Caco-2 (cell line): ENCODE results near the gene OR5AR1. TPM values are rescaled to one million over a fixed set of nuclear protein-coding genes. Genes with fewer than 3 reads are reported as not detected.

Experiments used
- BruUV-seq: library from RNA; stranded (reverse); fragments of 400-500 nt; replicated peaks from 2 replicates; lab custom pipeline; 2021; lab: Mats Ljungman, UMichigan
- CTCF ChIA-PET: fragments of 300-600 bp; sonication (Branson Sonifier 250); formaldehyde crosslinking; loops from one replicate; lab custom pipeline; 2022; ENCODE audit warnings: antibody characterized with exemption; lab: Charles Lee
- POLR2A ChIA-PET: fragments of 300-600 bp; sonication (Branson Sonifier 250); formaldehyde crosslinking; loops from one replicate; lab custom pipeline; 2022; ENCODE audit warnings: antibody characterized with exemption; lab: Charles Lee
- DNase-seq, 2 experiments: peaks; one replicate each; pipeline versions ENCODE4 v3.0.0 to v3.0.0-alpha.2; 2020 to 2022
- H3K27me3 ChIP-seq: replicated peaks from 2 replicates; pipeline ENCODE4 v1.6.0; 2011; ENCODE audit warnings: low read length; ENCODE audit not compliant: control insufficient read depth, insufficient read depth
- H3K36me3 ChIP-seq: 2 replicates; pipeline ENCODE4 v1.5.1; 2011; ENCODE audit warnings: low read length; ENCODE audit not compliant: control insufficient read depth, insufficient read depth
- H3K4me1 ChIP-seq: fragments of 250-450 bp; sonication (Bioruptor Pico); 2 replicates; pipeline ENCODE4 v1.5.1; 2020; ENCODE audit warnings: mild to moderate bottlenecking
- H3K4me3 ChIP-seq: 2 replicates; pipeline ENCODE4 v1.5.1; 2011; ENCODE audit warnings: low read depth, mild to moderate bottlenecking, control low read depth, low read length
- H3K9me3 ChIP-seq: fragments of 250-450 bp; sonication (Bioruptor Pico); 2 replicates; pipeline ENCODE4 v1.5.1; 2020; ENCODE audit warnings: mild to moderate bottlenecking, moderate library complexity
- H3K27ac Mint-ChIP-seq: one replicate; pipeline ENCODE4 v1.8.0; 2022; ENCODE audit warnings: mixed read lengths; ENCODE audit not compliant: unreplicated experiment
- H3K27me3 Mint-ChIP-seq: one replicate; pipeline ENCODE4 v1.8.0; 2022; ENCODE audit warnings: mixed read lengths; ENCODE audit not compliant: insufficient read depth, unreplicated experiment
- H3K36me3 Mint-ChIP-seq: one replicate; pipeline ENCODE4 v1.8.0; 2022; ENCODE audit warnings: mild to moderate bottlenecking, mixed read lengths; ENCODE audit not compliant: insufficient read depth, unreplicated experiment
- H3K4me1 Mint-ChIP-seq: one replicate; pipeline ENCODE4 v1.8.0; 2022; ENCODE audit warnings: low read depth, mixed read lengths; ENCODE audit not compliant: unreplicated experiment
- H3K4me3 Mint-ChIP-seq: one replicate; pipeline ENCODE4 v1.8.0; 2022; ENCODE audit warnings: mild to moderate bottlenecking, moderate library complexity, mixed read lengths; ENCODE audit not compliant: unreplicated experiment
- H3K9me3 Mint-ChIP-seq: one replicate; pipeline ENCODE4 v1.8.0; 2022; ENCODE audit warnings: mixed read lengths; ENCODE audit not compliant: unreplicated experiment
- intact Hi-C: fragments of 100-400 bp; cut with micrococcal nuclease; formaldehyde crosslinking; loops from one replicate; pipeline ENCODE4 v1.10.0; 2022; ENCODE audit not compliant: unreplicated experiment
- total RNA-seq: library from RNA; stranded (reverse); gene quantifications from 2 replicates; pipeline ENCODE4 v1.2.3, GENCODE V29; 2022
- TF ChIP-seq, protein P1 (sequence below), 2 experiments: fragments of 200-600 bp in 1 of 2; IDR thresholded peaks; 1 replicate in 1 of 2; 2 replicates in 1 of 2; pipeline versions ENCODE4 v1.5.1 to v1.8.0; 2011 to 2022; ENCODE audit warnings: antibody characterized with exemption in 1 of 2, control low read depth in 1 of 2, inconsistent platforms in 1 of 2, low read depth in 1 of 2, low read length in 1 of 2, mild to moderate bottlenecking in 1 of 2, moderate library complexity in 1 of 2; ENCODE audit not compliant: insufficient read depth in 1 of 2, severe bottlenecking in 1 of 2, unreplicated experiment in 1 of 2

OR5AR1 gene
- total RNA-seq, 1 experiment from 2014 or later, result not detected

DNA sequence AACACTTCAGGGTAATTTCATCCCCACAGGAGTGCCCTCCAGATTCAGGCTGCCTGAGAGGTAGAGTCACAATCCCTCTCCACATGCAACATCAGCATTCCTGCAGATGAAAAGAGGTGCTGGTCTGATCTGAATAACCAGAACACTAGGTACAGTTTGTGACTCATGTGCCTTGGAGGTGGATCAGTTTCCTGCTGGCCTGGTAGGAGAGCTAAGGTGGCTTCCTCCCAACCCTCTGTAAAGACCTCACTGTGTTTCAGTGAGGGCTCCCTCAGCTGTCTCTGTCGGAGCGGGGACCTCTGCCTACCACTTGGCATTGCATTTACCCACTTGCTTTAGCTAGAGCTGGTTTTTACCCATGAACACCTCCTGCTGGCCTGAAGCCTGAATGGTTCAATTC, 43.0 kb downstream of the OR5AR1 start:
- Mint-ChIP-seq H3K27ac (no peak overlapping the region), H3K36me3 (no peaks in the 10 kb centered on the region), H3K4me3 (no peak overlapping the region), H3K27me3 (no peaks in the 10 kb centered on the region), H3K9me3 (no peaks in the 10 kb centered on the region), H3K4me1 (no peaks in the 10 kb centered on the region)
- no peak for DNase-seq
- Histone ChIP-seq H3K36me3 (no peaks in the 10 kb centered on the region), H3K4me3 (no peak overlapping the region), H3K4me1 (no peaks in the 10 kb centered on the region), H3K27me3 (no peaks in the 10 kb centered on the region), H3K9me3 (no peaks in the 10 kb centered on the region)
- ChIA-PET POLR2A (no interaction called here), CTCF (no interaction called here)
- intact Hi-C loops, result loop anchor here (10.0 kb wide), 1 partner anchor 182 kb away; no protein-coding TSS in a partner anchor
- BruUV-seq, result no TSS peak
- TF ChIP-seq, protein P1, sequence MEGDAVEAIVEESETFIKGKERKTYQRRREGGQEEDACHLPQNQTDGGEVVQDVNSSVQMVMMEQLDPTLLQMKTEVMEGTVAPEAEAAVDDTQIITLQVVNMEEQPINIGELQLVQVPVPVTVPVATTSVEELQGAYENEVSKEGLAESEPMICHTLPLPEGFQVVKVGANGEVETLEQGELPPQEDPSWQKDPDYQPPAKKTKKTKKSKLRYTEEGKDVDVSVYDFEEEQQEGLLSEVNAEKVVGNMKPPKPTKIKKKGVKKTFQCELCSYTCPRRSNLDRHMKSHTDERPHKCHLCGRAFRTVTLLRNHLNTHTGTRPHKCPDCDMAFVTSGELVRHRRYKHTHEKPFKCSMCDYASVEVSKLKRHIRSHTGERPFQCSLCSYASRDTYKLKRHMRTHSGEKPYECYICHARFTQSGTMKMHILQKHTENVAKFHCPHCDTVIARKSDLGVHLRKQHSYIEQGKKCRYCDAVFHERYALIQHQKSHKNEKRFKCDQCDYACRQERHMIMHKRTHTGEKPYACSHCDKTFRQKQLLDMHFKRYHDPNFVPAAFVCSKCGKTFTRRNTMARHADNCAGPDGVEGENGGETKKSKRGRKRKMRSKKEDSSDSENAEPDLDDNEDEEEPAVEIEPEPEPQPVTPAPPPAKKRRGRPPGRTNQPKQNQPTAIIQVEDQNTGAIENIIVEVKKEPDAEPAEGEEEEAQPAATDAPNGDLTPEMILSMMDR (IDR thresholded peaks at IDR 0.05; ENCODE audit: insufficient read depth in 1 of 2, low read depth in 1 of 2, low read length in 1 of 2, severe bottlenecking in 1 of 2, unreplicated experiment in 1 of 2), result no peak

GRCh38 chr11:56714206-56714605, 50.7 kb downstream of the OR5AR1 start:
- no peaks in the 10 kb centered on the region for H3K4me1 Mint-ChIP-seq
- BruUV-seq, result no TSS peak

More at GRCh38 chr11:56714206-56714605, 50.7 kb downstream of the OR5AR1 start:
- Mint-ChIP-seq H3K9me3 (no peaks in the 10 kb centered on the region), H3K4me3 (no peak overlapping the region), H3K27ac (no peak overlapping the region), H3K27me3 (no peaks in the 10 kb centered on the region), H3K36me3 (no peaks in the 10 kb centered on the region)
- H3K36me3 ChIP-seq, result no peaks in the 10 kb centered on the region
- ChIA-PET CTCF (no interaction called here), POLR2A (no interaction called here)
- H3K4me3 ChIP-seq, result no peak overlapping the region
- no peaks in the 10 kb centered on the region; the same call in 1 of the 2 replicates for H3K27me3 ChIP-seq
- intact Hi-C loops, result no loop called here
- TF ChIP-seq, protein P1 (IDR thresholded peaks at IDR 0.05; ENCODE audit: insufficient read depth in 1 of 2, low read depth in 1 of 2, low read length in 1 of 2, severe bottlenecking in 1 of 2, unreplicated experiment in 1 of 2), result no peak
- DNase-seq, result no peak
- no peaks in the 10 kb centered on the region for H3K9me3 ChIP-seq
- H3K4me1 ChIP-seq, result no peaks in the 10 kb centered on the region

Other genes starting within 250 kb of the OR5AR1 start
- gene OR5M3, start 190.3 kb upstream of the OR5AR1 start, total RNA-seq, result not detected in 2 replicates
- gene OR5M8, start 172.3 kb upstream of the OR5AR1 start, total RNA-seq, result not detected in 2 replicates
- gene OR5M11, start 120.4 kb upstream of the OR5AR1 start, total RNA-seq, result not detected in 2 replicates
- gene OR5M10, start 86.0 kb upstream of the OR5AR1 start, total RNA-seq, result not detected in 2 replicates
- gene OR5M1, start 48.8 kb upstream of the OR5AR1 start, total RNA-seq, result not detected in 2 replicates
- not detected in 2 replicates for gene OR5AP2, start 21.2 kb upstream of the OR5AR1 start, total RNA-seq
- gene OR9G1, start 35.4 kb downstream of the OR5AR1 start, total RNA-seq, result not detected in 2 replicates
- gene OR9G4, start 85.0 kb downstream of the OR5AR1 start, total RNA-seq, result not detected in 2 replicates